ENCODE data around the gene NUDT4B.
"Not testable (repeated sequence)": the region's sequence is repeated elsewhere in the genome, so short reads cannot be mapped to it uniquely, and the experiment has no call there.

NUDT4B gene

GRCh38 chr1:148748563-148749334 is at the start of gene NUDT4B:
TSS of gene NUDT4B (plus strand) at chr1:148748774. CDS start at chr1:148748953, 179 bp downstream.
- not testable (repeated sequence) for DNase-seq (ENCODE audit: low read depth)

- DNase-seq (ENCODE audit: low read depth): not testable (repeated sequence)
Measured at GRCh38 chr1:148699357-148699756, 49.2 kb upstream of the NUDT4B start.

- DNase-seq (ENCODE audit: low read depth): not testable (repeated sequence)
Measured at GRCh38 chr1:148702242-148702641, 46.3 kb upstream of the NUDT4B start.

- not testable (repeated sequence) for DNase-seq (ENCODE audit: low read depth)
Measured at GRCh38 chr1:148703973-148704591, 44.5 kb upstream of the NUDT4B start.

- DNase-seq (ENCODE audit: low read depth): not testable (repeated sequence)
Measured at GRCh38 chr1:148705316-148705948, 43.1 kb upstream of the NUDT4B start.

GRCh38 chr1:148708779-148709333 is 39.7 kb upstream of the NUDT4B start:
- DNase-seq (ENCODE audit: low read depth): not testable (repeated sequence)

- DNase-seq (ENCODE audit: low read depth): not testable (repeated sequence)
Measured at GRCh38 chr1:148710772-148711523, 37.6 kb upstream of the NUDT4B start.

GRCh38 chr1:148712353-148712752 is 36.2 kb upstream of the NUDT4B start:
- not testable (repeated sequence) for DNase-seq (ENCODE audit: low read depth)

- not testable (repeated sequence) for DNase-seq (ENCODE audit: low read depth)
Measured at GRCh38 chr1:148715518-148715917, 33.1 kb upstream of the NUDT4B start.

GRCh38 chr1:148716966-148717520 is 31.5 kb upstream of the NUDT4B start:
- DNase-seq (ENCODE audit: low read depth): not testable (repeated sequence)

- DNase-seq (ENCODE audit: low read depth): not testable (repeated sequence)
Measured at GRCh38 chr1:148720918-148721317, 27.7 kb upstream of the NUDT4B start.

- not testable (repeated sequence) for DNase-seq (ENCODE audit: low read depth)
Measured at GRCh38 chr1:148722758-148723157, 25.8 kb upstream of the NUDT4B start.

- DNase-seq (ENCODE audit: low read depth): not testable (repeated sequence)
Measured at GRCh38 chr1:148723515-148723914, 25.1 kb upstream of the NUDT4B start.

GRCh38 chr1:148724872-148725271 is 23.7 kb upstream of the NUDT4B start:
- DNase-seq (ENCODE audit: low read depth): not testable (repeated sequence)

GRCh38 chr1:148727862-148728261 is 20.7 kb upstream of the NUDT4B start:
- not testable (repeated sequence) for DNase-seq (ENCODE audit: low read depth)

- not testable (repeated sequence) for DNase-seq (ENCODE audit: low read depth)
Measured at GRCh38 chr1:148729128-148729527, 19.4 kb upstream of the NUDT4B start.

- not testable (repeated sequence) for DNase-seq (ENCODE audit: low read depth)
Measured at GRCh38 chr1:148729541-148729940, 19.0 kb upstream of the NUDT4B start.

- DNase-seq (ENCODE audit: low read depth): not testable (repeated sequence)
Measured at GRCh38 chr1:148732277-148732676, 16.3 kb upstream of the NUDT4B start.

- not testable (repeated sequence) for DNase-seq (ENCODE audit: low read depth)
Measured at GRCh38 chr1:148733585-148734310, 14.8 kb upstream of the NUDT4B start.

GRCh38 chr1:148734311-148734662 is 14.3 kb upstream of the NUDT4B start:
- DNase-seq (ENCODE audit: low read depth): not testable (repeated sequence)

GRCh38 chr1:148735538-148735937 is 13.0 kb upstream of the NUDT4B start:
- DNase-seq (ENCODE audit: low read depth): not testable (repeated sequence)

Measured in GM04504 (cell line).